Keratinocyte (primary cell): Measurements from ENCODE around the gene DGKZ.

Source experiments
- EZH2 ChIP-seq: IDR thresholded peaks from one replicate; pipeline ENCODE4 v1.6.1; 2012; ENCODE audit warnings: inconsistent platforms, mild to moderate bottlenecking, low read length, moderate library complexity
- TF ChIP-seq, protein P1 (sequence below), 3 experiments: IDR thresholded peaks in 1 of 3; conservative IDR thresholded peaks in 1 of 3; optimal IDR thresholded peaks in 1 of 3; 2 replicates in 2 of 3; 3 replicates in 1 of 3; pipeline versions ENCODE3 to v1.5.1; 2011; ENCODE audit warnings: low read length in 3 of 3, mild to moderate bottlenecking in 3 of 3, moderate library complexity in 2 of 3, control low read depth in 1 of 3, inconsistent platforms in 1 of 3; ENCODE audit not compliant: insufficient read depth in 2 of 3; ENCODE audit errors: extremely low read depth in 1 of 3

DNA sequence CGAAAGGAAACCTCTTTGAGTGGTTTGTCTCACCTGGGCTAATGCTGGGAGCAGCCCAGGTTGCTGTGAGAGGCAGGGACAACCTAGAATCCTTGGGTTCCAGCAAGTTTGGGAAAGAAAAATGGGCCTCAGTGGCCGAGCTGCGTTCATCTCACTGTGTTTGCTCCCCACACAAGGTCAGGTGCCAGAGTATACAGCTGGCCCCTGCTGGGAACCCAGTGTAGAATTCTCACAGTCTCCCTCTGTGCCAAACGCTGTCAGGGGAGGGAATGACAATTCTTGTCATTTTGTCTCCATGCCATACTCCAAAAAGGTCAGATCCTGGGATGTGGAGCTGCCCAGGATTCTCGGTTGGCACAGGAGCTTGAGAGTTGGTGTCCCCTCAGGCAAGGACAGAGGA is 4.3 kb downstream of the DGKZ start:
- TF ChIP-seq, protein P1, sequence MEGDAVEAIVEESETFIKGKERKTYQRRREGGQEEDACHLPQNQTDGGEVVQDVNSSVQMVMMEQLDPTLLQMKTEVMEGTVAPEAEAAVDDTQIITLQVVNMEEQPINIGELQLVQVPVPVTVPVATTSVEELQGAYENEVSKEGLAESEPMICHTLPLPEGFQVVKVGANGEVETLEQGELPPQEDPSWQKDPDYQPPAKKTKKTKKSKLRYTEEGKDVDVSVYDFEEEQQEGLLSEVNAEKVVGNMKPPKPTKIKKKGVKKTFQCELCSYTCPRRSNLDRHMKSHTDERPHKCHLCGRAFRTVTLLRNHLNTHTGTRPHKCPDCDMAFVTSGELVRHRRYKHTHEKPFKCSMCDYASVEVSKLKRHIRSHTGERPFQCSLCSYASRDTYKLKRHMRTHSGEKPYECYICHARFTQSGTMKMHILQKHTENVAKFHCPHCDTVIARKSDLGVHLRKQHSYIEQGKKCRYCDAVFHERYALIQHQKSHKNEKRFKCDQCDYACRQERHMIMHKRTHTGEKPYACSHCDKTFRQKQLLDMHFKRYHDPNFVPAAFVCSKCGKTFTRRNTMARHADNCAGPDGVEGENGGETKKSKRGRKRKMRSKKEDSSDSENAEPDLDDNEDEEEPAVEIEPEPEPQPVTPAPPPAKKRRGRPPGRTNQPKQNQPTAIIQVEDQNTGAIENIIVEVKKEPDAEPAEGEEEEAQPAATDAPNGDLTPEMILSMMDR (optimal IDR thresholded peaks at IDR 0.05 in 1 of 3, IDR thresholded peaks at IDR 0.05 in 1 of 3, conservative IDR thresholded peaks at IDR 0.05 in 1 of 3; ENCODE audit: extremely low read depth in 1 of 3, insufficient read depth in 2 of 3, low read length in 3 of 3), result no peak
- TF ChIP-seq EZH2, result no peak
